Adrenal gland (tissue), 19 donors: ENCODE results near the gene MSN. TPM values are rescaled to one million over a fixed set of nuclear protein-coding genes. Genes with fewer than 3 reads are reported as not detected.
"Not testable (repeated sequence)": the region's sequence is repeated elsewhere in the genome, so short reads cannot be mapped to it uniquely, and the experiment has no call there.

Source experiments
- DNase-seq, 7 donors: peaks; one replicate each; pipeline ENCODE4 v3.0.0-alpha.2; 2019 to 2020
- H3K27ac ChIP-seq, 5 donors: fragments of 200-600 bp; sonication (generic) in 4 of 5; 1 replicate in 3 of 5; 2 replicates in 2 of 5; pipeline versions ENCODE4 v1.5.1 to v1.8.0; 2016 to 2020; ENCODE audit warnings: mild to moderate bottlenecking in 1 of 5
- H3K27me3 ChIP-seq: fragments of 200-600 bp; 2 replicates; pipeline ENCODE4 v1.8.0; 2021
- H3K36me3 ChIP-seq, 2 donors: fragments of 200-600 bp; replicated peaks in 1 of 2; 1 replicate in 1 of 2; 2 replicates in 1 of 2; pipeline versions ENCODE4 v1.5.1 to v1.8.0; 2018 to 2022
- H3K4me1 ChIP-seq, 2 donors: fragments of 200-600 bp; replicated peaks in 1 of 2; 1 replicate in 1 of 2; 2 replicates in 1 of 2; pipeline versions ENCODE4 v1.5.1 to v1.8.0; 2018 to 2021
- H3K4me3 ChIP-seq, 4 donors: fragments of 200-600 bp; sonication (generic) in 3 of 4; one replicate each; pipeline ENCODE4 v1.5.1; 2016 to 2018
- H3K9me3 ChIP-seq, 3 donors: fragments of 200-600 bp; sonication (generic) in 1 of 3; replicated peaks in 1 of 3; 1 replicate in 2 of 3; 2 replicates in 1 of 3; pipeline versions ENCODE4 v1.5.1 to v1.8.0; 2016 to 2021
- POLR2A ChIP-seq, 2 donors: fragments of 450-650 bp; IDR thresholded peaks; one replicate each; pipeline ENCODE4 v1.6.1; 2017; ENCODE audit warnings: antibody characterized with exemption in 2 of 2, mild to moderate bottlenecking in 2 of 2, moderate library complexity in 1 of 2
- WGBS, 4 donors: extraction: QIAGEN DNeasy Blood & Tissue Kit in 2 of 4; methylation state at CpG; one replicate each; pipeline versions ENCODE4 v1.1.5 to v1.1.7; 2013 to 2017; 5-methylcytosine and 5-hydroxymethylcytosine counted together
- intact Hi-C, 2 donors: fragments of 100-400 bp; cut with DNase I; formaldehyde crosslinking; loops; one replicate each; pipeline versions ENCODE4 v1.14.1 to v1.15.0; 2022 to 2023
- long read RNA-seq, 10 donors: library from polyadenylated mRNA in 3 of 10; unstranded in 2 of 10; stranded (forward) in 1 of 10; transcript quantifications; one replicate each; pipeline ENCODE4 v2.0.0 and lab custom pipeline, GENCODE V29; 2021 to 2026
- polyA plus RNA-seq, 3 donors: library from polyadenylated mRNA; stranded (reverse); fragments of 200-250 nt in 2 of 3; fragments of 350-450 nt in 1 of 3; fragmentation: Illumina TruSeq in 1 of 3; extraction: RNeasy Lipid Tissue Mini Kit (QIAGEN cat#74804) in 1 of 3; gene quantifications; one replicate each; pipeline ENCODE4 v1.2.3, GENCODE V29; 2013 to 2014
- total RNA-seq, 9 donors: library from RNA; depleted of rRNA in 4 of 9; stranded (reverse); fragments of >200 nt in 4 of 9; fragments of 120-200 nt in 1 of 9; fragmentation: NEBNext Ultra II Directional in 1 of 9; extraction: Animal tissue kit (Norgen Biotek cat#: 25700) in 1 of 9; gene quantifications; one replicate each; pipeline versions ENCODE4 v1.1.0 to v1.2.4, GENCODE V29; 2013 to 2023
- TF ChIP-seq, protein P1 (sequence below), 6 experiments: fragments of 450-650 bp in 4 of 6; fragments of 200-600 bp in 2 of 6; sonication (generic) in 1 of 6; IDR thresholded peaks; 1 replicate in 5 of 6; 2 replicates in 1 of 6; pipeline versions ENCODE4 v1.5.1 to v1.8.0; 2016 to 2021; ENCODE audit warnings: antibody characterized with exemption in 6 of 6, mild to moderate bottlenecking in 2 of 6, moderate library complexity in 1 of 6
- donor health status: healthy with polysubstance abuse.
- donor health status: Bipolar disorder and iron deficiency.
- donor health status: DM: yes; HTN: yes; CAD: no.
- donor health status: DM: no; HTN: no; CAD: no.
- donor health status: DM: no; HTN: no; CAD: no.
- donor health status: DM: yes; HTN: yes; CAD: no.

MSN gene
- total RNA-seq (100 to 1,000 TPM in 8 of 9 donors, 10 to 100 TPM in 1; 40.9 to 244 (median 192) TPM), polyA plus RNA-seq (100 to 1,000 TPM in 2 of 3 donors, 10 to 100 TPM in 1; 81.7 to 197 (median 119) TPM)
- long read RNA-seq, donor 1, result 0 reads
- long read RNA-seq, donor 2, partial matches to known transcripts, result 8 of 12 reads
- long read RNA-seq, donor 2, other reads (novel, unspliced or antisense), result 0 of 12 reads
- long read RNA-seq, donor 3, partial matches to known transcripts, result 12 of 14 reads
- long read RNA-seq, donor 3, other reads (novel, unspliced or antisense), result 0 of 14 reads
- long read RNA-seq, donor 4, transcript MSN-201 (13 exons, 3,944 nt), result major isoform, 9 of 21 reads
- long read RNA-seq, donor 4, partial matches to known transcripts, result 11 of 21 reads
- long read RNA-seq, donor 4, other reads (novel, unspliced or antisense), result 1 of 21 reads
- long read RNA-seq, donor 5, transcript MSN-201 (13 exons, 3,944 nt), result major isoform, 361 of 403 reads
- long read RNA-seq, donor 5, partial matches to known transcripts, result 34 of 403 reads
- long read RNA-seq, donor 5, other reads (novel, unspliced or antisense), result 8 of 403 reads
- long read RNA-seq, donor 6, transcript MSN-201 (13 exons, 3,944 nt), result major isoform, 6 of 22 reads
- long read RNA-seq, donor 6, partial matches to known transcripts, result 5 of 22 reads
- long read RNA-seq, donor 6, other reads (novel, unspliced or antisense), result 11 of 22 reads
- long read RNA-seq, donor 7, result 0 reads
- long read RNA-seq, donor 8, transcript MSN-201 (13 exons, 3,944 nt), result major isoform, 7 of 39 reads
- long read RNA-seq, donor 8, partial matches to known transcripts, result 32 of 39 reads
- long read RNA-seq, donor 8, other reads (novel, unspliced or antisense), result 0 of 39 reads
- long read RNA-seq, donor 9, result 0 reads
- long read RNA-seq, donor 10, result 0 reads

DNA sequence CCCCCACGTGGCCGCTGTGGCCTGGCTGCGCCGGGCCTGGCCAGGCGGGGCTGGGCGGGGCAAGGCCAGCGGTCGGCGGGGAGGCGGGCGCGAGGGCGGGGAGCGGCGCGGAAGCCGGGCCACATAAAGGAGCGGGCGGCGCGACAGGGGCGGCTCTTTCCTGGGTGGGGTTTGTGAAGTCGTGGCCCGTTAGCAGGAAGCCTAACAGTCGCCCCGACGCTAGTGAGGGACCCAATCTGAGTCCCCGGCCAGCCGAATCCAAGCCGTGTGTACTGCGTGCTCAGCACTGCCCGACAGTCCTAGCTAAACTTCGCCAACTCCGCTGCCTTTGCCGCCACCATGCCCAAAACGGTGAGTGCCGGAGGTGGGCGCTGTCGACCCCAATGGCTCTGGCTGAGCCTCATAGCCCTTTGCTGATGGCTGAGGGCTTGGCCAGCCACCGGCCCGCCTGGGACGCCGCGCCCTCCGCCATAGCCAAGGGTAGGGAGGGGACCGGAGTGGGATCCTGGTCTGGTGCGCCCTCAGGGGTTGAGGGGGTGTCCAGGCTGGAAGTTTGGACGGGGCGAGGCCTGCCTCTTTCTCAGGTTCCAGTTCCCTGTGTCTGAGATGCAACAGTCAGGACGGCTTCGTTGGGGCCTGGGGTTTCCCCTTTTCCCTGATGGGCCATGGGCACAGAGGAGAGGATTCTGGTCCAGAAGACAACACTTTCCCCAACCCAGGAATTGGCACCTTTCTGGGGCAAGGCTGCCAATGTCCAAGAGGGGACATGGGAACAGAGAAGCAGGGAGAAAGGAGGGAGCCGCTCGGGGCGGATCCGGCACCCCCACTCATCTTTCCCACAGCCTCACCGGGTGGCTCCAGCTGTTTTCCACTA is at the start of gene MSN:
Gene MSN (plus strand): TSS at position 152 of the 874 bp plus-strand sequence. CDS start 188 bp downstream, at position 340.
- Histone ChIP-seq H3K36me3 (no peaks in the 10 kb centered on the region), H3K9me3 (no peaks in the 10 kb centered on the region), H3K4me3 (peak within 1 kb of the TSS in 3 of 4 donors; percentile 25 to 78 (median 37)), H3K27me3 (peaks cover 4% of the 10 kb centered on the region), H3K27ac (peak within 1 kb of the TSS; percentile 30 to 96 (median 88)), H3K4me1 (peaks cover 0 to 32% of the 10 kb centered on the region in 2 donors)
- intact Hi-C loops, result no loop called here
- peak; percentile 65 to 81 (median 74) for DNase-seq
- 4 to 49% (median 35%) methylated on average over 5 to 56 of the region's 56 CpGs for WGBS, 4 donors
- TF ChIP-seq, protein P1, sequence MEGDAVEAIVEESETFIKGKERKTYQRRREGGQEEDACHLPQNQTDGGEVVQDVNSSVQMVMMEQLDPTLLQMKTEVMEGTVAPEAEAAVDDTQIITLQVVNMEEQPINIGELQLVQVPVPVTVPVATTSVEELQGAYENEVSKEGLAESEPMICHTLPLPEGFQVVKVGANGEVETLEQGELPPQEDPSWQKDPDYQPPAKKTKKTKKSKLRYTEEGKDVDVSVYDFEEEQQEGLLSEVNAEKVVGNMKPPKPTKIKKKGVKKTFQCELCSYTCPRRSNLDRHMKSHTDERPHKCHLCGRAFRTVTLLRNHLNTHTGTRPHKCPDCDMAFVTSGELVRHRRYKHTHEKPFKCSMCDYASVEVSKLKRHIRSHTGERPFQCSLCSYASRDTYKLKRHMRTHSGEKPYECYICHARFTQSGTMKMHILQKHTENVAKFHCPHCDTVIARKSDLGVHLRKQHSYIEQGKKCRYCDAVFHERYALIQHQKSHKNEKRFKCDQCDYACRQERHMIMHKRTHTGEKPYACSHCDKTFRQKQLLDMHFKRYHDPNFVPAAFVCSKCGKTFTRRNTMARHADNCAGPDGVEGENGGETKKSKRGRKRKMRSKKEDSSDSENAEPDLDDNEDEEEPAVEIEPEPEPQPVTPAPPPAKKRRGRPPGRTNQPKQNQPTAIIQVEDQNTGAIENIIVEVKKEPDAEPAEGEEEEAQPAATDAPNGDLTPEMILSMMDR (IDR thresholded peaks at IDR 0.05), result no peak
- peak; percentile 56 to 71 for TF ChIP-seq POLR2A (IDR thresholded peaks at IDR 0.05)

DNA sequence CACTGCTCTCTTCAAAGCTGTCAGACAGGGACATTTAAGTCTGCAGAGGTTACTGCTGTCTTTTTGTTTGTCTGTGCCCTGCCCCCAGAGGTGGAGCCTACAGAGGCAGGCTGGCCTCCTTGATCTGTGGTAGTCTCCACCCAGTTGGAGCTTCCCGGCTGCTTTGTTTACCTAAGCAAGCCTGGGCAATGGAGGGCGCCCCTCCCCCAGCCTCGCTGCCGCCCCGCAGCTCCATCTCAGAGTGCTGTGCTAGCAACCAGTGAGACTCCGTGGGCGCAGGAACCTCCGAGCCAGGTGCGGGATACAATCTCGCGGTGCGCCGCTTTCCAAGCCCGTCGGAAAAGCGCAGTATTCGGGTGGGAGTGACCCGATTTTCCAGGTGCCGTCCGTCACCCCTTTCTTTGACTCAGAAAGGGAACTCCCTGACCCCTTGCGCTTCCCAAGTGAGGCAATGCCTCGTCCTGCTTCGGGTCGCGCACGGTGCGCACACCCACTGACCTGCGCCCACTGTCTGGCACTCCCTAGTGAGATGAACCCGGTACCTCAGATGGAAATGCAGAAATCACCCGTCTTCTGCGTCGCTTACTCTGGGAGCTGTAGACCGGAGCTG is 47.3 kb upstream of the MSN start:
- 78 to 91% (median 84%) methylated on average over 18 to 33 of the region's 33 CpGs for WGBS, 4 donors
- H3K9me3 ChIP-seq, DNase-seq, intact Hi-C loops, H3K27ac ChIP-seq, H3K4me1 ChIP-seq, H3K27me3 ChIP-seq, H3K36me3 ChIP-seq, H3K4me3 ChIP-seq: not testable (repeated sequence)

DNA sequence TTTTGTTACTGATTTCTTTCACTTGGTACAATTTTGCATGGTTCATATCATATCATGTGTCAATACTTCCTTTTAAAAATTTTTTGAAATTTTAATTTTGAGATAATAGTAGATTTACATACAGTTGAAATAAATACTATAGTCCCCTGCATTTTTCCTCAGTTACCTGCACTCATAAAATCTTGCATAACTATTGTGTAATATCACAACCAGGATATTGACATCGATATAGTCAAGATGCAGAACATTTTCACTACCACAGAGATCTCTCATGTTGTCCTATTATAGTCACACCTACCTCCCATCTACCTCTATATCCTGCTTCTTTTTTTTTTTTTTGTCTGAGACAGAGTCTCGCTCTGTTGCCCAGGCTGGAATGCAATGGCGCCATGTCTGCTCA is 36.7 kb upstream of the MSN start:
- intact Hi-C loops, result no loop called here
- Histone ChIP-seq H3K36me3 (no peaks in the 10 kb centered on the region), H3K4me1 (peaks cover 0 to 7% of the 10 kb centered on the region in 2 donors), H3K27me3 (peaks cover 20% of the 10 kb centered on the region), H3K4me3 (no peak overlapping the region), H3K9me3 (no peaks in the 10 kb centered on the region), H3K27ac (no peak overlapping the region)
- TF ChIP-seq, protein P1 (IDR thresholded peaks at IDR 0.05), result no peak
- no peak for TF ChIP-seq POLR2A (IDR thresholded peaks at IDR 0.05)
- DNase-seq, result no peak
- 86 to 97% (median 90%) methylated on average over 3 of the region's 3 CpGs for WGBS, 4 donors

- Histone ChIP-seq H3K4me1 (peaks cover 0 to 7% of the 10 kb centered on the region in 2 donors), H3K27ac (no peak overlapping the region), H3K27me3 (peaks cover 6% of the 10 kb centered on the region), H3K4me3 (no peak overlapping the region), H3K36me3 (no peaks in the 10 kb centered on the region), H3K9me3 (no peaks in the 10 kb centered on the region)
- TF ChIP-seq, protein P1 (IDR thresholded peaks at IDR 0.05), result no peak
- TF ChIP-seq POLR2A (IDR thresholded peaks at IDR 0.05), result no peak
- WGBS, 4 donors, result 0 to 47% (median 38%) methylated on average over 1 of the region's 1 CpG
- DNase-seq, result no peak
- intact Hi-C loops, result no loop called here
These were observed 33.6 kb upstream of the MSN start for GRCh38 chrX:65633826-65634225.
